Cortex of kidney (tissue), 1 donor: ENCODE data around the gene ASTN2.

ENCODE experiments used
- DNase-seq: peaks from one replicate; lab custom pipeline; 2025; lab: John Stamatoyannopoulos, UW

Gene ASTN2

DNA sequence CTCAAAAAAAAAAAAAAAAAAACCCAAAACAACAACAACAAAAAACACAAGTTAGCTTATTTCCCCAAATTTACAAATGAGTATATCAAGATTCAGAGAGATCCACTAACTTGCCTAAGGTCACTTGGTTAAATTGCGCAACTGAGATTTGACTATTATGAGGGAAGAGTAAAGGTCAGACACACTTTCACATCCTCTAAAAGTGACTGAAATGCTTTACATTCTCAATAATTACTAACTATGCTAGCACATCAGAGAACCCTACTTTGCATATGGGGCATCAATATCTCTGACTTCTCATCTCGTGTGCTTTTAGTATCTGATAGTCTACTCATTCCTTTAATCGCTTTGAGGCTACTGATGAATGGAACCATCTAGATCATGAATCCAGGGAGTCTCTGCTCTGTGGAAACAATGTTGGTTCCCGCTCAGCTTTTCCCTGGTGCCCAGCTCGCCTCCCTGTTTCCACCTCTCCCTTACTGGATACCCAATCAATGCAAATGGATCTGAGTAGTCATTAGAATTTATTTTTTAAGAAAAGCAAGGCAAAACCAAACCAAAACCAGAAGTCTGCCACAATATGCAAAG, 909.9 kb downstream of the ASTN2 start:
- DNase-seq = no peak

DNA sequence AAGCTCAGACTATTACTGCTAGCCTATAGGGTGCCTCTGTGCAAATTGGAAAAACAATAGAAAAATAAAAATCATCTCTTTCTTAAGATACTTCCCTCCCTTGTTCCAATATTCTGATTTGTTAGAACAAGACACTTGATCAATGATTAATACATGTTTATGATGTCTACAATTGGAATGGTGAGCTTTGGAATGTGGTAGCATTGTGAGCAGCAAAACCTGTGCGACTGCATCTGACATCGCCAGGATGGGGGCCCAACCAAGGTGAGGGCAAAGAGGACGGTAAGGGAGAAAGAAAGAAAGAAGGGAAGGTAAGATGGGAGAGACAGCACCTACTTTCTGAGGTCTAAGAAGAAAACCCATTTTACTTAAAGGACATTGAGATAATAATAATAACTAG, 910.8 kb downstream of the ASTN2 start:
- DNase-seq = no peak

- DNase-seq = no peak
Observed at GRCh38 chr9:116502746-116503145, 912.1 kb downstream of the ASTN2 start.

GRCh38 chr9:116501871-116502270, 913.0 kb downstream of the ASTN2 start:
- no peak for DNase-seq

- DNase-seq = no peak
Observed at GRCh38 chr9:116499986-116500871, 914.6 kb downstream of the ASTN2 start.

GRCh38 chr9:116499434-116499833, 915.4 kb downstream of the ASTN2 start:
- DNase-seq = no peak

DNA sequence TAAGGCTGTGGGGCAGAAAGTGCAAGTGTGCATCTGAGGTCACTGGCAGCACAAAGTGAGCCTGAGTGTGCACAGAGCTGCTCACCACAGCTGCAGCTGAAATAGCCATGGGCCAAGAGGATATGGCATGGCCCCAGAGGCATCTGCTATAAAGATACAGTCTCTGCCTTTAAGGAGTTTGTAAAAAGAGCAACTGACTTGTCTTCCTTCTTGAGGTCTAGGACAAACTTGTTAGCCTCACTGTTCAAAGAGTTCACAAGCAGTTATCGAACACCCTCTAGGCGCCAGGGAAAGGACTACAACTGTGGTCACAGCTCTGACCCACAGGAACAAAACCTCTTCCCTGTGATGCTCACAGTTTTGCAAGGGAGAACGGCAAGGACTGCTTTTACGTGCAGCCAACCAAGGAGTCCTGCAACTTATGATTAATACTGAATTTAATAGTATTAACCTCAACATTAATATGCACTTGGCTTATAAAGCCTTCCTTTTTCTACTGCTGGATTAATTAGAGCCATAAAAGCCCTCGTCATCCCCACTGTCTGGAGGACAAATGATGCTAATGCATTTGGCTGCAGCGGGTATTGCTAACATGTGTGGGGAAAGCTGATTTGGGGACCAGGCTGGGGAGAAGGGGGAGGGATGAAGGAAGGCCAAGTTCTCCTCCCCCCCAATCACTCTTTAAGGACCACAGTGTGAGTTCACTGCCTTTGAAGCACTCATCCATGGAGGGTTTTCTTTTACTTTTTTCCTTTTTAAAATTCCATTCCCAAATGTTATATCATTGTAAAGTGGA, 917.6 kb downstream of the ASTN2 start:
- no peak for DNase-seq

DNA sequence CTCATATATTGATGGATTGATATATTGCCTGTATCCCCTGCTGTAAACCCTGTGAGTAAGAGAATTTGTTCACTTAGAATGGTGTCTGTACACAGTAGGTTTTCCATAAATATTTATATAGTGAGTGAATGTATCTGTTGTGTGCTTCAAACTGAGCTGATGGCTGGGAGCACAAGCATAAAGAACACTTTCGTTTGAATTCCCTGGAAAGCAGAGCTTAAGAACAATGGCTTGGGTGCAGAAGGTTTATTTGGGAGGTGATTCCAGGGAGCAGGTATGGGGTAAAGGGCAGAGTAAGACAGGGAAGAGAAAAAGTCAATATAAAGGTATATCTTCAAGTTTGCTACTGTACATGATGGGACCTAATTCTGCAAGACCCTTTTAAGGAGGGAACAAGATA, 918.7 kb downstream of the ASTN2 start:
- no peak for DNase-seq

DNA sequence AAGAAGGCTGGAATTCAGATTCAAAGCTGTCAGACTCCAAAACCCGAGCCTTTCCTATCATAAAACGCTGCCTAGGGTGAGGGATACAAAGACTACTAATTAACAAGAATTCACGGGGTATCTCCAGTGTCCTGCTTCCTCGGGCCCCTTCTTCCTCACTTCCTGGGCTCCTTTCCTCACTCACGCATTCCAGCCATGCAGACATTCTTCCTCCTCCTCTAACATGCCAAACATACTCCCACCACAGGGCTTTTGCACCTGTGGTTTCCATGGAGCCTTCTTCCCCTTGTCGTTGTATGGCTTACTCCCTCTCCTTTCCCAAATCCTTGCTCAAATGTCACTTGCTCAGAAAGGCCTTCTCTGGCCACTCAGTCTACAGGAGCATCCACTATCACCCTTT, 919.1 kb downstream of the ASTN2 start:
- DNase-seq = no peak

DNA sequence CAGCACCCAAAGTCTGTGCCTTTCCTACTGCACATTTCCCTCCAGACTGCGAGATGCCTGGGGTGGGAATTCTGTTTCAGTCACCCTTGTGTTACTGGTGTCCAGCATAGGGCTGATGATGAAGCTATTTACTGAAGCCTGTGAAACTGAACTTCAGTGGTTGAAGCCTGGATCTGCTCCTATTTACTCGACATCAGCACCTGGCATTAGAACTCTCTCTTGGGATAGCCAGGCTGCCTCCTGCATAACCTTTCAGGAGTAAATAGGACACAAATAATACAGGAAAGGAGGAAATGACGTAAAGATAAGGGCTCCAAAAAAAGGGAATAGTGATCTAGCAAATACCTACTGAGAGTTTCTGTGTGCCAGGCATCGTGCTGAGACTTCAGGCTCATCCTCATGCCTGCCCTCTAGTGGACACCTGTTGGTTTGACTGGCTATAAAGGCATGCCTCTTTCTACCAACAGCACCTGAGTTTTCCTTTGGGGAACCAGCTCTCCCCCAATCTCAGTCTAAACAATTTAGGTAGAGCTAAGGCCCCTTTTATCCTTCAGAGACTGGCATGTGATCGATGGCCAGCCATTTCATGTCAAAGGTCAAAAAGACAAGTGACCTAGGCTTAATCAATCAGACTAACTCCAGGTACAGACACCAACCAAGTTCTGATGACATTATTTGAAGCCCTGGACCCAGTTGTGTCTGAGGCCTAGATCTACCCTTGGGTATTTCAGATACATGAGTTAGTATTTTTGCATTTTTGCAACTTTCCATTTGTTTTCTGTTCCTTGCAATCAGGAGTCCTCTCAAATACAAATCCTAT, 919.8 kb downstream of the ASTN2 start:
- DNase-seq = no peak

DNA sequence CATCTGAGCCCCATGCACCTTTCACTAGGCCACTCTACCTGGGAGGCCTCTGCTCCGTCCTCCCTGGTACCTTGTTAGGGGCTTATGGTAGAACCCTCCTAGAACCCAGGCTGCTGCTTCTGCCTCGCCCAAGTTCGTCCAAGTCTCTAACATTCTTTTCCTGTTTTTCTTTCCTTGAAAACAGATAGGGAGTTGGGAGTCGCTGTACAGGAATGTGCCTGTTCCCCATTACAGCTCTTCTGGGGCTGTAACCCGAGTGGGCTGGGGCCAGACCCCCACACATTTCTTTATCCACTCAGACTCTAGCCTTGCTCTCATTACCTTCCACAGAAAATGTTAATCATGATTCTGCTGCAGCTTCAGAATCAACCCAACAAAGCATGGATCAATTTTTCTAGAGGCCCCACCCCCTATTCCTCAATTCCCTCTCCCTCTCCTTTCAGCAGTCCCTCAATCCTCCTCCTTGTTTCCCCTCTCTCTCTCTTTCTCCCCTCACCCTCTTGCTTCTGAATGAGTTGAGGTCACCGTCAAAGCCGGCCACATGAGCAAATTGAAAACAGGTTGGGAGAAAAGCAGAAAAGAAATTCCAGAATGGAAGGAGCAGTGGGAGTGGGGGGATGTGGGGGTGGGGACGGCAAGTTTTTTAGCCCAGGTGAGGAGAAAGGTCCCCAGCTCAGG, 921.5 kb downstream of the ASTN2 start:
- DNase-seq = no peak

GRCh38 chr9:116491659-116492058, 923.2 kb downstream of the ASTN2 start:
- DNase-seq = no peak

DNA sequence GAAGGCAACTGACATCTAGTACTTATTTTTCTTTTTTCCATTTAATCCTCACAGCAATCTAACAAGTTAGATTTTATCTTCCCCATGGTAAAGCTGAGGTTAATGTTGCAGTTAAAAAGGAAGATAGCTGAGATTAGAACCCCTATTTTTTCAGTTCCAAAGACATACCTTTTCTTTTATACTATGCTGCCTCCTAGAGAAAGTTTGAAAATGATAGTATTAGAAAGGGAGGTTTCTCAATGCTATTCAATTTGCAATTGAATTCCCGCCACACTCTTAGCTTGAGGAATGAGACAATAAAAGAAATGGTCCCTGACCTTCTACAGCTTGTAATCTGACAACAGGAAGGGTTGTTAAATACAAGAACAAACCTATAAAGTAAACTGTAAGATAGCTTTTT, 923.6 kb downstream of the ASTN2 start:
- no peak for DNase-seq

DNA sequence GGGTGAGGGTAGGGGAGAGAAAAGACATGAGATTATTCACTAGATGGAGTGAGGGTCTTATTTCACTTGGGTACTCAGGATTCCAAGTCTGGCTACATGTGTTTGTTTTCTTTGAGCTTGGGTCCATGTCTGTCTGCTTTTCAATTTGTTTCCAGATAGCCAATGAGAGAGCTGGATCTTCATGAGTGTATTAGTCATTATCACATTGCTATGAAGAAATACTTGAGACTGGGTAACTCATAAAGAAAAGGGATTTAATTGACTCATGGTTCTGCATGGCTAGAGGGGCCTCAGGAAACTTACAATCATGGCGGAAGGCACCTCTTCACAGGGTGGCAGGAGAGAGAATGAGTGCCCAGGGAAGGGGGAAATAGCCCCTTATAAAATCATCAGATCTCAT, 924.5 kb downstream of the ASTN2 start:
- DNase-seq = no peak

DNA sequence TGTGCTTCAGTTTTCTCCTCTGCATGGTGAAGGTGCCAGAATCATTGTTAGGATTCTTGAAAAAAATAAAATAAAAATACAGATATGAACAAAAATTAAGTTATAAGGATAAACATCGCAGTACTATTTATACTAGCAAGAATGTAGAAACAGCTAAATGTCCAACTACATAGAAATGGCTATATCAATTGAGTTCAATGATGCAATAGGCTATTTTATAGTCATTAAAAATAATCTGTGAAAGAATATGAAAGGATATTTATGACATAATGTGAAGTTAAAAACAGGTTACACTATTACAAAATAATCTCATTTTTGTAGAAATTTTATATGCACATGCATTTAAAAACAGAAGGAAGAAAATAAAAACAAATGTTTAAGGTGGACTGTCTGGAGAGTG, 926.5 kb downstream of the ASTN2 start:
- DNase-seq = no peak

DNA sequence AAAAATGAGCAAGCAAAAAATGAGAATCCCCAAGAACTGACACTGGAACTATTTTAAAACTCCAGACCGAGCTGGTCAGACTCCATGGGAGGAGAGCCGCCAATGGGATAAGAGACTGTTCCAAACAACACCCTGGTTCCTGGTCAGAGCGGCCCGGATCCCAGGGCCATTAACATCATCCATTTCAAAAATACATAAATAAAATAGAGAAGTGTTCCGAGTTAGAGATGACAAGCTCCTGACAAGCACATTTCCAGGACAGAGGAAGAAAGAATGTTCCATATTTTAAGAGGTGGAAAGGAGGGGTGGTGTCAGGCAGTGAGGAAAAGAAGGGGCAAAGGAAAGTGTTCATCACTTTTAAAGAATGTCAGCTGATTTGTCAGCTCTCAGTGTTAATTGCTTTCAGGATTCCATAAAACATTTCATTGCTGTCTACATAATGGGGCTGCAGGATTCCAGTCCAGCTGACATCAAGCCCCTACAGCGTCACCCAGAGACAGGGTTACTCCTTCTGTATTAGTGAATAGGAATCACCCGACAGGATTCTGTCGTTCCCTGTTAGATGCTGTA, 930.3 kb downstream of the ASTN2 start:
- no peak for DNase-seq

DNA sequence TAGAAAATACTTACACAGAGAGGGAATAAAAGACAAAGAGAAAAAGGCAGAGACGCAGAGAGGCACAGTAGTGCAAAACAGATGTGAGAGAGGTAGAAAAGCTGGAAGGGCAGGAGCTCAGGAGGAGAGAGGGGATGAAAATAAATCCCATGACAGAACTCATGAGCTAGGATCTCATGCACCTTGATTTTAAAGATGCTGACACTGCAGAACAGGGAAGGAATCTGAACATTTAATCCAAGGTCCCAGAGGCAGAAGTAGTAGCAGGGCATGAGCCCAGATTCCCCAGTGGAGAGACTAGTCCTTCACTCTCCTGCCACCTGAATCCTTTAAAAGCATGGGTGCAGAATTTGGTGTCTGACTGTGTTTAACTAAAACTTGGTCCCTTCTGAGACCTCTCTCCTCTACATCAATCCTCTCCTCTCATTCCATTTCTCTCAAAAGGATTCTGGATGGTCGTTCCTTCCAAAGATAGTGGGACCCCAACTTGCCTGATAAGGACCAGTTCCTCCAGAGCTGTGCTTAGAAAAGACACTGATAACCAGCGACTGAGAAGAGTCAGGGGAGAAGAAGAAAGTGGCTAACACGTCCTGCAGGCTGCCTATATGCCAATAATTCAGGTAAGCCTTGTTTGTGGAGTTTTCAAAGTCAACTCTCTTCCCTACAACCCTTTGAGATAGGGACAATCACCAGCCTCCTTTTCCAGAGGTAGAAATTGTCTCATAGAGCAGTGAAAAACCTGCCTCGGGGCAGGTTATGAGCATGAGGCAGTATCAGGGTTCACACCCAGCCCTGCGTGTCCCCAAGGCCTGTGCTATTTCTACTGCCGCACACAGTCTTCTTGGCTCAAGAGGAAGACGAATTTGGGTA, 931.0 kb downstream of the ASTN2 start:
- DNase-seq = no peak

DNA sequence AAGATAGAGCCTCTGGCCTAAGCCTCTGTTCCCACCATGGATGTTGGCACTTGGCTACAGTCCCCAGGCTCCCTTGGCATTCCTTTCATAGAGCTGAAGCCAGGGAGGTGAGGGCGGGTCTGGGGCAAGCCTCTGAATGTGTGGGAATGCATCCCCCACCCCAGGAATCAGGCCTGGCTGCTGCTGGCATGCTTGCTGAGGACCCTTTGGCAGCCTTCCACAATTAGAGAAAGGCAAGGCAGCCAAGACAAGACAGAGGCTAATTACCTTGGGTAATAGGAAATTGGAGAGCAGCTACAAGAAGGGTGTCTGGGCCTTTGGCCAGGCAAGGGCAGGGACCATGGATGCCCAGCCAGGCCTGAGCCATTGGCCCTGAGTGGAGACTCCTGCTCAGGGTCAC, 932.1 kb downstream of the ASTN2 start:
- no peak for DNase-seq

GRCh38 chr9:116480700-116481099, 934.2 kb downstream of the ASTN2 start:
- DNase-seq = no peak

GRCh38 chr9:116479967-116480366, 934.9 kb downstream of the ASTN2 start:
- DNase-seq = no peak
